Femur (tissue), 1 donor: Measurements from ENCODE around the gene SDS.

Experiments
- DNase-seq: peaks from one replicate; pipeline ENCODE4 v3.0.0-alpha.2; 2017

The SDS gene

GRCh38 chr12:113424915-113425823, 21.5 kb upstream of the SDS start:
- peak; percentile 55 for DNase-seq

GRCh38 chr12:113424456-113424855, 20.8 kb upstream of the SDS start:
- no peak for DNase-seq

- no peak for DNase-seq
These were observed 19.4 kb upstream of the SDS start for GRCh38 chr12:113422886-113423669.

- peak; percentile 67 for DNase-seq
These were observed 18.6 kb upstream of the SDS start, which contains the start of gene SDSL for GRCh38 chr12:113422030-113422885. TSS of gene SDSL (plus strand) at chr12:113422380. CDS start at chr12:113427983, 5,603 bp downstream.

GRCh38 chr12:113420996-113421595, 17.4 kb upstream of the SDS start:
- DNase-seq: no peak

GRCh38 chr12:113418213-113418879, 14.7 kb upstream of the SDS start:
- DNase-seq: no peak

- no peak for DNase-seq
These were observed 12.5 kb upstream of the SDS start for GRCh38 chr12:113416091-113416754.

GRCh38 chr12:113414519-113415038, 10.9 kb upstream of the SDS start:
- DNase-seq: no peak

- no peak for DNase-seq
These were observed 9.8 kb upstream of the SDS start for GRCh38 chr12:113413488-113413939.

- DNase-seq: no peak
These were observed 5.9 kb upstream of the SDS start for GRCh38 chr12:113409462-113410124.

GRCh38 chr12:113408756-113409298, 5.1 kb upstream of the SDS start:
- no peak for DNase-seq

GRCh38 chr12:113407931-113408600, 4.4 kb upstream of the SDS start:
- no peak for DNase-seq

GRCh38 chr12:113405694-113406093, 2.0 kb upstream of the SDS start:
- no peak for DNase-seq

GRCh38 chr12:113402586-113403260, 964 bp downstream of the SDS start:
- no peak for DNase-seq

GRCh38 chr12:113401066-113402000, 2.4 kb downstream of the SDS start:
- DNase-seq: no peak

- DNase-seq: no peak
These were observed 3.3 kb downstream of the SDS start for GRCh38 chr12:113400362-113400761.

- DNase-seq: no peak
These were observed 4.2 kb downstream of the SDS start for GRCh38 chr12:113399490-113399889.
